CD4-positive, alpha-beta T cell (primary cell): ENCODE measurements around the gene PLGRKT. TPM values are rescaled to one million over a fixed set of nuclear protein-coding genes. Genes with fewer than 3 reads are reported as not detected.
A peak's percentile ranks its signal among the peaks of the same experiment; 100 is the strongest.

Source experiments
- ATAC-seq: fragments of 200-7000 bp; cut with Tn5 transposase; one replicate; pipeline ENCODE4 v1.10.0; 2022; ENCODE audit warnings: mild to moderate bottlenecking; ENCODE audit not compliant: poor library complexity
- CTCF ChIA-PET: fragments of 350-600 bp; sonication (Branson Sonifier 250); formaldehyde crosslinking; loops from one replicate; lab custom pipeline; 2021; ENCODE audit warnings: antibody characterized with exemption, inconsistent platforms; lab: Charles Lee
- POLR2A ChIA-PET: fragments of 350-600 bp; sonication (Branson Sonifier 250); formaldehyde crosslinking; loops from one replicate; lab custom pipeline; 2021; ENCODE audit warnings: antibody characterized with exemption, inconsistent platforms; lab: Charles Lee
- DNase-seq, 14 experiments: peaks; one replicate each; pipeline ENCODE4 v3.0.0-alpha.2; 2013 to 2020; ENCODE audit warnings: mixed read lengths in 2 of 14
- H3K27ac ChIP-seq, 2 donors: one replicate each; pipeline versions ENCODE4 v1.5.1 to v1.7.0; 2013; ENCODE audit warnings: low read length in 2 of 2, low read depth in 1 of 2, mild to moderate bottlenecking in 1 of 2
- H3K27me3 ChIP-seq, 2 experiments: 1 replicate in 1 of 2; 2 replicates in 1 of 2; pipeline versions ENCODE4 v1.6.1 to v1.7.0; 2013; ENCODE audit warnings: low read length in 2 of 2, control low read depth in 1 of 2, mild to moderate bottlenecking in 1 of 2, moderate library complexity in 1 of 2; ENCODE audit not compliant: insufficient read depth in 2 of 2, control insufficient read depth in 1 of 2
- H3K36me3 ChIP-seq: one replicate; pipeline ENCODE4 v1.6.1; 2013; ENCODE audit warnings: low read length, control low read depth; ENCODE audit not compliant: insufficient read depth
- H3K4me1 ChIP-seq: one replicate; pipeline ENCODE4 v1.6.1; 2013; ENCODE audit warnings: low read length, control low read depth; ENCODE audit not compliant: insufficient read depth
- H3K4me3 ChIP-seq: one replicate; pipeline ENCODE4 v1.5.1; 2013; ENCODE audit warnings: mild to moderate bottlenecking, low read length, moderate library complexity
- H3K9me3 ChIP-seq, 2 experiments: 1 replicate in 1 of 2; 2 replicates in 1 of 2; pipeline versions ENCODE4 v1.6.1 to v1.7.0; 2013; ENCODE audit warnings: low read length in 2 of 2, mild to moderate bottlenecking in 2 of 2, control low read depth in 1 of 2, moderate library complexity in 1 of 2; ENCODE audit not compliant: control insufficient read depth in 1 of 2, insufficient read depth in 1 of 2
- H3K27ac Mint-ChIP-seq: one replicate; pipeline ENCODE4 v1.8.0; 2020; ENCODE audit warnings: mixed read lengths
- H3K27me3 Mint-ChIP-seq: one replicate; pipeline ENCODE4 v1.8.0; 2021; ENCODE audit warnings: mixed read lengths
- H3K36me3 Mint-ChIP-seq: one replicate; pipeline ENCODE4 v1.8.0; 2021; ENCODE audit warnings: low read depth, mixed read lengths
- H3K4me1 Mint-ChIP-seq: one replicate; pipeline ENCODE4 v1.8.0; 2021; ENCODE audit warnings: low read depth, mixed read lengths
- H3K4me3 Mint-ChIP-seq: one replicate; pipeline ENCODE4 v1.8.0; 2020; ENCODE audit warnings: mild to moderate bottlenecking, mixed read lengths
- H3K9me3 Mint-ChIP-seq: one replicate; pipeline ENCODE4 v1.8.0; 2020; ENCODE audit warnings: mixed read lengths
- CTCF ChIP-seq: fragments of 200-600 bp; IDR thresholded peaks from one replicate; pipeline ENCODE4 v1.8.0; 2022; ENCODE audit warnings: antibody characterized with exemption, mild to moderate bottlenecking
- intact Hi-C, 2 experiments: fragments of 100-400 bp; cut with DNase I in 1 of 2; cut with micrococcal nuclease in 1 of 2; formaldehyde crosslinking; loops; one replicate each; pipeline versions ENCODE4 v1.15.1 to v1.9.0; 2023 to 2025; cut with DNase I, micrococcal nuclease
- polyA plus RNA-seq, 2 donors: library from polyadenylated mRNA; unstranded; fragments of 120-200 nt; gene quantifications; one replicate each; pipeline ENCODE4 v1.2.1, GENCODE V29; 2013
- total RNA-seq, 174 experiments: library from RNA in 2 of 174; stranded (reverse) in 2 of 174; gene quantifications; one replicate each; pipeline ENCODE4 v1.2.3 and lab custom pipeline; 2021 to 2026

The PLGRKT gene, protein sequence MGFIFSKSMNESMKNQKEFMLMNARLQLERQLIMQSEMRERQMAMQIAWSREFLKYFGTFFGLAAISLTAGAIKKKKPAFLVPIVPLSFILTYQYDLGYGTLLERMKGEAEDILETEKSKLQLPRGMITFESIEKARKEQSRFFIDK
- total RNA-seq (10 to 100 TPM; 13.8 to 15.6 TPM), total RNA-seq (lab: John Stamatoyannopoulos, UW) (4.9 to 49.7 (median 16.5) reads per million in 172 experiments)
- polyA plus RNA-seq (2013, experiment 1 of 2), result 29.4 TPM
- 29.1 TPM for polyA plus RNA-seq (2013, experiment 2 of 2)

DNA sequence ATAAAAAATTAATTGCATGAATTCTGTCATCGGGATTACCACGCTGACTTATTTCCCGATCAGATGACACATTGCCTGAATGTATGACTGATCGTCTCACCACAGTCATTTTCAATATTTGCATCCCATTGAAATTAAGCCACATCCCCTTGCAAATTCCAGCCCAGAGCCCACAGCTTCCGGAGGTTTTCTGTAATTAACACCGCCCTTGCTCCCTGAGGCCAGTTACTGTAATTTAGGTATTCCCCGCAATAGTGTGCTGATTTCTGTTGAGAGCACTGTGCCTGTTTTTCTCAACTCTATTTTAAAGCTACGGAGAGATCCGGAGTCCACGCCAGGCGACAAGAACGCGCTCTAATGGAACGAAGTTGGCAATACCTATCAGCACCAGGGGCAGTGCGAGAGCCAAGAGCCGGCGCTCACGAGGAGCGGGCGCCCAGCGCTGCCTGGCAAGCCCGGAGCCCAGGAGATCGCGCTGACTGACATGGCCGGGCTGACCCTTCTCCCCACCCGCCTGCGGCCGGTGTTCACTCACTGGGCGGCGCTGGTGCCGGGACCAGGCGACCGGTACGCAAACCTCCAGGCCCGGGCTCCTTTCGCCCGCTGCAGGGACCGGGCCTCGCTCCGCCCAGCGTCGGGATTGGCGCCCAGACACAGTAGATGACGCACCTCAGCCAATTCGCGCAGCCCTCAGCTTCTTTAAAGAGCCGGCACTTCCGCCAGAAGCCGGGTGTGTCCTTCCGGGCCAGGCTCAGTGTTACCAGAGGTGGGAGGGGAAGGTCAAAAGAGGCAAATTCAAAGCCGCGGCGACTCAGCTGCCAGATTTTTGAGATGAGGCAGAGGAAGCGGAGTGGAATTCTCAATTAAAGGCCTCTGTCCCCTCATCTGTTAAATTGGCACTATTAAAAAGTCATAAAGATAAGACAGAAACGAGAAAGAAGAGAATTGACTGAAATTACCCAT, at the start of gene PLGRKT:
Gene PLGRKT (minus strand): TSS at position 672 of the 963 bp plus-strand sequence. CDS start 5,948 bp downstream, outside the sequence.
- no peaks in the 10 kb centered on the region for H3K27me3 Mint-ChIP-seq
- CTCF ChIA-PET, result interaction anchor here (0.7 to 3.4 kb wide), 8 partner anchors 13 to 396 kb away, joined by 3 to 16 read pairs (median 4); partner anchors contain the start of genes CD274 and ERMP1

DNA sequence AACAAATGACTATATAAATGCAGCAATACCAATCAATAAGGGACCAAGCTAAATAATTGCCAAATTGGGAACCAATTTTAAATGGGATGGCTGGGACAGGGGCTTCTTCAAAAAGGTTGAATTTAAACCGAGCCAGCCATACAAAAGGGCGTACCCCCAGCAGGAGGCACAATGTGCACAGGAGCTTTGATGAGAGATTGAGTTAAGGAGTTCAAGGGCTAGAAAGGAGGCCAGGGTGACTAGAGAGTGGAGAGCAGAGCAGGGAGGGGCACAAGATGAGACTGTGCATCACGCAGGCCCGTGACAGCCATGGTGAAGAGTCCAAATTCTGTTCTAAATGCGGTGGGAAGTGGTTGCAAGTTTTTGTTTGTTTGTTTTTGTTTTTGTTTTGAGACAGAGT, 49.3 kb upstream of the PLGRKT start:
- Histone ChIP-seq H3K9me3 (no peaks in the 10 kb centered on the region), H3K36me3 (no peaks in the 10 kb centered on the region), H3K27ac (no peak overlapping the region), H3K4me1 (no peaks in the 10 kb centered on the region), H3K27me3 (no peaks in the 10 kb centered on the region), H3K4me3 (no peak overlapping the region)
- ChIA-PET POLR2A (no interaction called here), CTCF (no interaction called here)
- Mint-ChIP-seq H3K4me1 (no peaks in the 10 kb centered on the region), H3K36me3 (no peaks in the 10 kb centered on the region), H3K27ac (no peak overlapping the region), H3K27me3 (no peaks in the 10 kb centered on the region), H3K9me3 (no peaks in the 10 kb centered on the region), H3K4me3 (no peak overlapping the region)
- intact Hi-C loops, result no loop called here
- DNase-seq, result peak in 1 of 14 experiments; percentile 7
- ATAC-seq, result no peak
- TF ChIP-seq CTCF, result no peak

More for the DNA sequence above, at the start of gene PLGRKT:
- peaks cover 19% of the 10 kb centered on the region for H3K36me3 ChIP-seq
- DNase-seq (peak; percentile 80 to 96 (median 86)), ATAC-seq (peak; percentile 91)
- TF ChIP-seq CTCF, result peak; percentile 18
- intact Hi-C loops, result loop anchor here (2.0 to 10.0 kb wide), 8 partner anchors 13 to 760 kb away; partner anchors contain the start of genes CD274 (in 1 of the 2), CDC37L1 (in 1 of the 2), JAK2 (in 1 of the 2) and RIC1 (in 1 of the 2)
- peak within 1 kb of the TSS; percentile 89 to 93 for H3K27ac ChIP-seq
- H3K4me3 Mint-ChIP-seq, result peak within 1 kb of the TSS; percentile 94
- peak within 1 kb of the TSS; percentile 81 for H3K4me3 ChIP-seq
- no peaks in the 10 kb centered on the region for H3K9me3 Mint-ChIP-seq
- peaks cover 29% of the 10 kb centered on the region for H3K4me1 ChIP-seq
- peaks cover 0 to 8% of the 10 kb centered on the region in 2 experiments for H3K9me3 ChIP-seq
- H3K4me1 Mint-ChIP-seq, result peaks cover 46% of the 10 kb centered on the region
- POLR2A ChIA-PET, result interaction anchor here (0.7 to 5.7 kb wide), 24 partner anchors 11 to 1911 kb away, joined by 3 to 114 read pairs (median 4); partner anchors contain the start of genes AK3, CD274, ERMP1 and RCL1
- no peaks in the 10 kb centered on the region for H3K27me3 ChIP-seq
- peak within 1 kb of the TSS; percentile 97 for H3K27ac Mint-ChIP-seq
- peaks cover 31% of the 10 kb centered on the region for H3K36me3 Mint-ChIP-seq

GRCh38 chr9:5485378-5486085, 47.8 kb upstream of the PLGRKT start:
- ChIA-PET CTCF (no interaction called here), POLR2A (no interaction called here)
- Mint-ChIP-seq H3K9me3 (no peaks in the 10 kb centered on the region), H3K27me3 (no peaks in the 10 kb centered on the region), H3K27ac (no peak overlapping the region), H3K4me3 (no peak overlapping the region), H3K36me3 (no peaks in the 10 kb centered on the region), H3K4me1 (no peaks in the 10 kb centered on the region)
- no peak for TF ChIP-seq CTCF
- no peak for ATAC-seq
- intact Hi-C loops, result no loop called here
- no peak for DNase-seq
- Histone ChIP-seq H3K27me3 (no peaks in the 10 kb centered on the region), H3K27ac (no peak overlapping the region), H3K9me3 (no peaks in the 10 kb centered on the region), H3K4me1 (no peaks in the 10 kb centered on the region), H3K4me3 (no peak overlapping the region), H3K36me3 (no peaks in the 10 kb centered on the region)
